Measurements from ENCODE around the gene RUNX1. TPM values are rescaled to one million over a fixed set of nuclear protein-coding genes. Genes with fewer than 3 reads are reported as not detected.
A peak's percentile ranks its signal among the peaks of the same experiment; 100 is the strongest.

The RUNX1 gene
- total and polyA plus RNA-seq, 2 experiments from 2014 or later: 0.12 TPM; not detected in 1

- Histone ChIP-seq H3K27me3 (peaks cover 24% of the 10 kb centered on the region), H3K4me1 (ENCODE audit: low read depth) (no peaks in the 10 kb centered on the region), H3K4me3 (no peak overlapping the region), H3K36me3 (no peaks in the 10 kb centered on the region), H3K9me3 (ENCODE audit: low read depth) (no peaks in the 10 kb centered on the region), H3K27ac (no peak overlapping the region)
- DNase-seq (ENCODE audit: low read depth in 1 of 2, low spot score in 1 of 2): no peak
- TF ChIP-seq, protein P1, sequence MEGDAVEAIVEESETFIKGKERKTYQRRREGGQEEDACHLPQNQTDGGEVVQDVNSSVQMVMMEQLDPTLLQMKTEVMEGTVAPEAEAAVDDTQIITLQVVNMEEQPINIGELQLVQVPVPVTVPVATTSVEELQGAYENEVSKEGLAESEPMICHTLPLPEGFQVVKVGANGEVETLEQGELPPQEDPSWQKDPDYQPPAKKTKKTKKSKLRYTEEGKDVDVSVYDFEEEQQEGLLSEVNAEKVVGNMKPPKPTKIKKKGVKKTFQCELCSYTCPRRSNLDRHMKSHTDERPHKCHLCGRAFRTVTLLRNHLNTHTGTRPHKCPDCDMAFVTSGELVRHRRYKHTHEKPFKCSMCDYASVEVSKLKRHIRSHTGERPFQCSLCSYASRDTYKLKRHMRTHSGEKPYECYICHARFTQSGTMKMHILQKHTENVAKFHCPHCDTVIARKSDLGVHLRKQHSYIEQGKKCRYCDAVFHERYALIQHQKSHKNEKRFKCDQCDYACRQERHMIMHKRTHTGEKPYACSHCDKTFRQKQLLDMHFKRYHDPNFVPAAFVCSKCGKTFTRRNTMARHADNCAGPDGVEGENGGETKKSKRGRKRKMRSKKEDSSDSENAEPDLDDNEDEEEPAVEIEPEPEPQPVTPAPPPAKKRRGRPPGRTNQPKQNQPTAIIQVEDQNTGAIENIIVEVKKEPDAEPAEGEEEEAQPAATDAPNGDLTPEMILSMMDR (IDR thresholded peaks at IDR 0.05; ENCODE audit: low read depth, low read length): no peak
Measured at GRCh38 chr21:34857122-34857713, 191.9 kb downstream of the RUNX1 start.

GRCh38 chr21:34852448-34852847, 196.7 kb downstream of the RUNX1 start:
- Histone ChIP-seq H3K9me3 (ENCODE audit: low read depth) (no peaks in the 10 kb centered on the region), H3K36me3 (no peaks in the 10 kb centered on the region), H3K27ac (no peak overlapping the region), H3K4me3 (no peak overlapping the region), H3K4me1 (ENCODE audit: low read depth) (no peaks in the 10 kb centered on the region), H3K27me3 (no peaks in the 10 kb centered on the region)
- TF ChIP-seq, protein P1 (IDR thresholded peaks at IDR 0.05; ENCODE audit: low read depth, low read length): no peak
- DNase-seq (ENCODE audit: low read depth in 1 of 2, low spot score in 1 of 2): no peak

DNA sequence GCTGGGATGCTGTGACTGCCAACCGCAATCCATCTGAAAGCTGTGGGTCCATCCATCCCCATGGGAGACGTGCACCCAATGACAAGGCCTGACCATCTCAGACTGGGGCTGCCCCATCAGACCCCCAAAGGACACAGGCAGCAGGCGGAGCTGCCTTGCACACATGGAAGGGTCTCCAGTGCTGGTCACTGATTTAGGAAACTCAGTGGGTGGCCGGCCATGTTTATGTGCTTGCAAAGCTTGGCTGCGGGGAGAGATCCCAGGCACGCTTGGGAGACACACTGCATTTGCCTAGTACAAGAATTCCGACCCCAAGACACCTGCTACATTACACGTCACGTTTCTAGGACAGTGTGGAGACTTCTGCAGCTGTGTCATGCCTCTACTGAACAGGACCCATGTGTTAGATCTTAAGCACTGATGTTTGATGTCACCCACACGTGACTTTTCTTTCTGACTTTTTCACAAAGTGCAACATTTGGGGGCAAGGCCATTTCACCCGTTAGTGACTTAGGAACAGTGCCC, 198.9 kb downstream of the RUNX1 start:
- Histone ChIP-seq H3K4me1 (ENCODE audit: low read depth) (peaks cover 8% of the 10 kb centered on the region), H3K27ac (no peak overlapping the region), H3K36me3 (no peaks in the 10 kb centered on the region), H3K4me3 (no peak overlapping the region), H3K27me3 (no peaks in the 10 kb centered on the region), H3K9me3 (ENCODE audit: low read depth) (no peaks in the 10 kb centered on the region)
- TF ChIP-seq, protein P1 (IDR thresholded peaks at IDR 0.05; ENCODE audit: low read depth, low read length): no peak
- DNase-seq (ENCODE audit: low read depth in 1 of 2, low spot score in 1 of 2): no peak

DNA sequence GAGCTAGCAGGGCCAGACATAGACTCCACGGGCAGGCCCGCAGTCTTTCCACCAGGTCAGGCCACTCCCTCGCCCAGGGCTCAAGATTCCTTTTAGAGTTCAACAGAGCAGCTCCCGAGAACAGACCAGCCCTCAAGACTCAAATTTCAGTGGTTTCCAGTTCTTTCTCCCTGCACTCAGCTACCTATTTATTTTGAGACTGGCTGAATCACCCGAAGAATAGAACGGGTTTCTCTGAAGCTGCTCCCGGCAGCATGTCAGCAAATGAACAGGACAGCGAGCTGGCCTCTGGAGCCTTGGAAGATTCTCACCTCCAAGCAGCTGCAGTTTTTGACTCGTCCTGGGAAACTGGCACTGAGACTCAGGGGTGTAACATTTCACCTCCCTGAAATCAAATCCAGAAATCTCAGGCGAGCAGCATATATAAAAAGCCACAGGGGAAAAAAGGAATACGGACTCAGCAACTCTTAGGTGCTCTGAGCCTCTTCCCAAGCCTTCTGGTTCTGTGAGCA, 202.4 kb downstream of the RUNX1 start:
- H3K36me3 ChIP-seq: no peaks in the 10 kb centered on the region
- H3K27me3 ChIP-seq: no peaks in the 10 kb centered on the region
- TF ChIP-seq, protein P1 (IDR thresholded peaks at IDR 0.05; ENCODE audit: low read depth, low read length): no peak
- DNase-seq (ENCODE audit: low read depth in 1 of 2, low spot score in 1 of 2): peak; percentile 21 to 71
- H3K4me1 ChIP-seq (ENCODE audit: low read depth): peaks cover 8% of the 10 kb centered on the region
- H3K27ac ChIP-seq: no peak overlapping the region
- H3K9me3 ChIP-seq (ENCODE audit: low read depth): no peaks in the 10 kb centered on the region
- no peak overlapping the region for H3K4me3 ChIP-seq

DNA sequence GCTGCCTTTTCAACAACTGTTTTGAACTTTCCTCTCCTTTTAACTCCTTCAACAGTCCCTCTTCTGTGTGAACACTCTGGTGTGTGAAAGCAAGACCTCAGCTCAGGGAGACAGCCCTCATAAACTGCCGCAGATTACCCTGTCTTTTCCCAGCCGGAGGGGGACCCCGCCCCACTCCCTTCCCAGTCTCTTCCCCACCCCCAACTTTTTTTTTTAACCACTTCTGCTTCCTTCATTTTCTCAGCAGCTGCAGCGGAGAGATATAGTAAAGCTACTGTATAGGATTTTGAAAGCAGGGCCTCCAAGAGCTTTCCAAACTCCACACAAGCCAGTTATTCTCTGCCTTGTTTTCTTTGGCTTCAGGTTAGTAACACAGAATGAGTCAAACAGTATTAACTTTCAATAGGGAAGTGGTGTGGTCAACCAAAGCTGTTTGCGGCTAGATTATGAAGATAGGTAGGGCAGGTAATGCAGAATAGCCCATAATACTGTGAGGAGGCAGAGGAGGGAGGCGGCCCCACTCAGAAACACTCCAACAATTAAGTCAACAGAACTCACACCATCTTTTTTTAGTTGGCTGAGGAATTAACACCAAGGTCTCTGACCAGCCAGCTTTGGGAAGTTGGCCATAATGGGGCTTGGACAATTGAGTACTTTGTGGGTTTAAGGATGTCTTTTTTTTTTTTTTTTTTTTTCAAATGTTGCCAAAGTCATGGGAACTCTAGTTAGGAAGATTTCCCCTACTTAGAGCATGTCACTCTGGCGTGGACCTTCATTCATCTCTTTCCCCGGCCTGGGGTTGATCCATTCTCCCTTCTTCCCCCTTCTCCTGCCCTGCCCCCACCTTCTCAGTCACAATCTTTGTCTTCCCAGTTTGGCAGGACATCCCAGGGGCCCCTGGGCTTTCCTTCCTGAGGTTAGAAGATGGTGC, 203.3 kb downstream of the RUNX1 start:
- DNase-seq (ENCODE audit: low read depth in 1 of 2, low spot score in 1 of 2): peak in 1 of 2 donors; percentile 90
- no peak overlapping the region for H3K27ac ChIP-seq

More for the DNA sequence above, 203.3 kb downstream of the RUNX1 start:
- no peaks in the 10 kb centered on the region for H3K9me3 ChIP-seq (ENCODE audit: low read depth)
- H3K4me1 ChIP-seq (ENCODE audit: low read depth): peaks cover 8% of the 10 kb centered on the region
- no peak overlapping the region for H3K4me3 ChIP-seq
- no peaks in the 10 kb centered on the region for H3K36me3 ChIP-seq
- H3K27me3 ChIP-seq: peaks cover under 1% of the 10 kb centered on the region
- TF ChIP-seq, protein P1 (IDR thresholded peaks at IDR 0.05; ENCODE audit: low read depth, low read length): no peak

Measured in cardiac muscle cell (in vitro differentiated cells and primary cell).